HepG2 (cell line): Measurements from ENCODE around the gene AFF1. TPM values are rescaled to one million over a fixed set of nuclear protein-coding genes. Genes with fewer than 3 reads are reported as not detected.

Source experiments
- ATAD3A ChIP-seq: sonication (generic); formaldehyde crosslinking; IDR thresholded peaks from 2 replicates; pipeline ENCODE4 v1.4.0; 2020; ENCODE audit warnings: missing genetic modification reagents
- BCL6 ChIP-seq: IDR thresholded peaks from 2 replicates; pipeline ENCODE4 v1.6.1; 2016; ENCODE audit warnings: missing genetic modification reagents, missing compliant biosample characterization
- HCFC1 ChIP-seq: fragments of 150-350 bp; IDR thresholded peaks from 2 replicates; pipeline ENCODE4 v1.6.1; 2014; ENCODE audit warnings: low read depth, low read length
- IKZF4 ChIP-seq: sonication (generic); formaldehyde crosslinking; IDR thresholded peaks from 2 replicates; pipeline ENCODE4 v1.5.1; 2020; ENCODE audit warnings: borderline replicate concordance, mild to moderate bottlenecking, low read depth, missing genetic modification reagents; ENCODE audit errors: not compliant biosample characterization
- IRX3 ChIP-seq: sonication (generic); formaldehyde crosslinking; IDR thresholded peaks from 2 replicates; pipeline ENCODE4 v1.8.1; 2023; ENCODE audit warnings: mild to moderate bottlenecking, low read depth, missing genetic modification reagents, borderline replicate concordance
- MAFG ChIP-seq: sonication (generic); formaldehyde crosslinking; IDR thresholded peaks from 2 replicates; pipeline ENCODE4 v1.5.1; 2020; ENCODE audit warnings: mild to moderate bottlenecking, missing genetic modification reagents
- MIER2 ChIP-seq: IDR thresholded peaks from 2 replicates; pipeline ENCODE4 v1.6.1; 2016; ENCODE audit warnings: missing biosample characterization, missing genetic modification reagents
- TBX2 ChIP-seq: sonication (generic); formaldehyde crosslinking; IDR thresholded peaks from 2 replicates; pipeline ENCODE4 v1.5.0; 2020; ENCODE audit warnings: missing genetic modification reagents, mild to moderate bottlenecking, borderline replicate concordance
- TEAD3 ChIP-seq: optimal IDR thresholded peaks from 2 replicates; pipeline ENCODE3; 2016; ENCODE audit warnings: borderline replicate concordance
- TOE1 ChIP-seq: sonication (generic); formaldehyde crosslinking; IDR thresholded peaks from 2 replicates; pipeline ENCODE4 v1.4.0; 2020; ENCODE audit warnings: mild to moderate bottlenecking, missing genetic modification reagents
- ZNF260 ChIP-seq: sonication (generic); formaldehyde crosslinking; IDR thresholded peaks from 2 replicates; pipeline ENCODE4 v1.4.0; 2020; ENCODE audit warnings: missing genetic modification reagents, low read depth, mild to moderate bottlenecking, borderline replicate concordance
- ZNF570 ChIP-seq: sonication (generic); formaldehyde crosslinking; IDR thresholded peaks from 2 replicates; pipeline ENCODE4 v1.4.0; 2020; ENCODE audit warnings: mild to moderate bottlenecking, missing genetic modification reagents, borderline replicate concordance
- ZNF660 ChIP-seq: sonication (generic); formaldehyde crosslinking; IDR thresholded peaks from 2 replicates; pipeline ENCODE4 v1.5.1; 2020; ENCODE audit warnings: mild to moderate bottlenecking, low read depth, missing genetic modification reagents, borderline replicate concordance
- ZNF777 ChIP-seq: sonication (generic); formaldehyde crosslinking; IDR thresholded peaks from 2 replicates; pipeline ENCODE4 v1.4.0; 2020; ENCODE audit warnings: missing genetic modification reagents
- polyA plus RNA-seq, 8 experiments: library from polyadenylated mRNA; depleted of rRNA in 3 of 8; stranded (reverse) in 7 of 8; unstranded in 1 of 8; fragments of >200 nt; fragmentation: Illumina TruSeq in 4 of 8; extraction: Trizol in 4 of 8; gene quantifications; 2 replicates each; pipeline versions ENCODE4 v1.2.1 to v1.2.3, GENCODE V29; 2011 to 2016; ENCODE audit warnings: low read depth in 4 of 8, missing spikeins in 1 of 8, mixed read lengths in 1 of 8; ENCODE audit not compliant: insufficient read depth in 1 of 8
- total RNA-seq, 5 experiments: library from RNA; depleted of rRNA; stranded (reverse); fragments of >200 nt; fragmentation: Illumina TruSeq; extraction: Trizol; gene quantifications; 2 replicates each; pipeline ENCODE4 v1.2.3, GENCODE V29; 2016; ENCODE audit warnings: low read depth in 1 of 5
- TF ChIP-seq, protein P1 (sequence below): sonication (generic); formaldehyde crosslinking; IDR thresholded peaks from 2 replicates; pipeline ENCODE4 v1.4.0; 2020; ENCODE audit warnings: missing genetic modification reagents
- TF ChIP-seq, protein P2 (sequence below): sonication (generic); IDR thresholded peaks from 2 replicates; pipeline ENCODE4 v1.6.1; 2016; ENCODE audit warnings: low read depth, borderline replicate concordance
- TF ChIP-seq, protein P3 (sequence below): sonication (generic); formaldehyde crosslinking; IDR thresholded peaks from 2 replicates; pipeline ENCODE4 v1.5.1; 2020; ENCODE audit warnings: missing genetic modification reagents, mild to moderate bottlenecking, borderline replicate concordance
- TF ChIP-seq, protein P4 (sequence below): sonication (generic); formaldehyde crosslinking; IDR thresholded peaks from 2 replicates; pipeline ENCODE4 v1.4.0; 2020; ENCODE audit warnings: mild to moderate bottlenecking, missing genetic modification reagents

Gene AFF1
- total and polyA plus RNA-seq, 2 of the 13 experiments (the other 11 are each of a cell fraction or from before 2014, with no cell fraction given): 15.5 to 15.9 TPM

DNA sequence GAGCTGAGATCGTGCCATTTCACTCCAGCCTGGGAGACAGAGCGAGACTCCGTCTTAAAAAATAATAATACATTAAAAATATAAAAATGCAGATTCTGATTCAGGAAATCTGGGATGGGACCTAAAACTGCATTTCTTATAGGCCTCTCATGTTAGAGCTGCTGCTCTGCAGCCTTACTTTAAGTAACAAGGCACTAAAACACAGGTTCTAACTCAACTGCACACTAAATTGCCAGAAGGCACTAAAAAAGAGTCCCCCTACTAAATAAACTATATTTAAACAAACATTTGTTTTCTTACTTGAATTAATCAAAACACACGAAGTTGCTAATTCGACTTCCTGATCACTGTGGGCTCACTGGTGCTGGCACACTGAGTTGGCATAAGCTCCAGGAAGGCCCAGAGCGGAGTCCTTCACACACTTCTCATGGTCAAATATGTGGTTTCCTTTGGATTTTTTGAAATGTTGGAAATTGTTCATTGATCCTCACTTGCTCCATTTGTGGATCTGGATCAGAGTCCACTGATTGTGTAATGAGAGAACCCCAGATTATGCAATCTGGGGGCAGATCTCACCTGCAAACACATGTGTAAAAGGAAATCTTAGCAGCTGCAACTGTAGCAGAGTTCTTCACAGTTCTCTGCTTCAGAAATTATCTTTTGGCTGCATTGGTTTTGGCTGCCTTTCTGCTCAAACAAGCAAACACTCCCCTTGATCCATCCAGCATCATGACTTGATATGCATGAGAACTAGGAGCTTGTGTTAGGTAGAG lies 59.3 kb downstream of the AFF1 start (continued):
- TF ChIP-seq, protein P1, sequence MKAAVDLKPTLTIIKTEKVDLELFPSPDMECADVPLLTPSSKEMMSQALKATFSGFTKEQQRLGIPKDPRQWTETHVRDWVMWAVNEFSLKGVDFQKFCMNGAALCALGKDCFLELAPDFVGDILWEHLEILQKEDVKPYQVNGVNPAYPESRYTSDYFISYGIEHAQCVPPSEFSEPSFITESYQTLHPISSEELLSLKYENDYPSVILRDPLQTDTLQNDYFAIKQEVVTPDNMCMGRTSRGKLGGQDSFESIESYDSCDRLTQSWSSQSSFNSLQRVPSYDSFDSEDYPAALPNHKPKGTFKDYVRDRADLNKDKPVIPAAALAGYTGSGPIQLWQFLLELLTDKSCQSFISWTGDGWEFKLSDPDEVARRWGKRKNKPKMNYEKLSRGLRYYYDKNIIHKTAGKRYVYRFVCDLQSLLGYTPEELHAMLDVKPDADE (CRISPR knock-in tag): no peak
- TF ChIP-seq ZNF260 (CRISPR knock-in tag) (no peak), BCL6 (CRISPR knock-in tag) (peak; percentile 83), MIER2 (CRISPR knock-in tag) (peak; percentile 73; the same call in 1 of the 2 replicates), TOE1 (CRISPR knock-in tag) (0 out of 2 replicates have a peak, but pooled peaks have one; percentile 59), ATAD3A (CRISPR knock-in tag) (no peak), ZNF777 (CRISPR knock-in tag) (no peak), IRX3 (CRISPR knock-in tag) (no peak), TBX2 (CRISPR knock-in tag) (peak; percentile 80), ZNF570 (CRISPR knock-in tag) (no peak), ZNF660 (no peak), MAFG (no peak), HCFC1 (no peak), TEAD3 (CRISPR knock-in tag) (peak; percentile 64), IKZF4 (CRISPR knock-in tag) (no peak)
- TF ChIP-seq, protein P2, sequence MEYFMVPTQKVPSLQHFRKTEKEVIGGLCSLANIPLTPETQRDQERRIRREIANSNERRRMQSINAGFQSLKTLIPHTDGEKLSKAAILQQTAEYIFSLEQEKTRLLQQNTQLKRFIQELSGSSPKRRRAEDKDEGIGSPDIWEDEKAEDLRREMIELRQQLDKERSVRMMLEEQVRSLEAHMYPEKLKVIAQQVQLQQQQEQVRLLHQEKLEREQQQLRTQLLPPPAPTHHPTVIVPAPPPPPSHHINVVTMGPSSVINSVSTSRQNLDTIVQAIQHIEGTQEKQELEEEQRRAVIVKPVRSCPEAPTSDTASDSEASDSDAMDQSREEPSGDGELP: peak; percentile 66; the same call in 1 of the 2 replicates
- TF ChIP-seq, protein P3, sequence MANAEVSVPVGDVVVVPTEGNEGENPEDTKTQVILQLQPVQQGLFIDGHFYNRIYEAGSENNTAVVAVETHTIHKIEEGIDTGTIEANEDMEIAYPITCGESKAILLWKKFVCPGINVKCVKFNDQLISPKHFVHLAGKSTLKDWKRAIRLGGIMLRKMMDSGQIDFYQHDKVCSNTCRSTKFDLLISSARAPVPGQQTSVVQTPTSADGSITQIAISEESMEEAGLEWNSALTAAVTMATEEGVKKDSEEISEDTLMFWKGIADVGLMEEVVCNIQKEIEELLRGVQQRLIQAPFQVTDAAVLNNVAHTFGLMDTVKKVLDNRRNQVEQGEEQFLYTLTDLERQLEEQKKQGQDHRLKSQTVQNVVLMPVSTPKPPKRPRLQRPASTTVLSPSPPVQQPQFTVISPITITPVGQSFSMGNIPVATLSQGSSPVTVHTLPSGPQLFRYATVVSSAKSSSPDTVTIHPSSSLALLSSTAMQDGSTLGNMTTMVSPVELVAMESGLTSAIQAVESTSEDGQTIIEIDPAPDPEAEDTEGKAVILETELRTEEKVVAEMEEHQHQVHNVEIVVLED: peak; percentile 17; the same call in 1 of the 2 replicates
- TF ChIP-seq, protein P4, sequence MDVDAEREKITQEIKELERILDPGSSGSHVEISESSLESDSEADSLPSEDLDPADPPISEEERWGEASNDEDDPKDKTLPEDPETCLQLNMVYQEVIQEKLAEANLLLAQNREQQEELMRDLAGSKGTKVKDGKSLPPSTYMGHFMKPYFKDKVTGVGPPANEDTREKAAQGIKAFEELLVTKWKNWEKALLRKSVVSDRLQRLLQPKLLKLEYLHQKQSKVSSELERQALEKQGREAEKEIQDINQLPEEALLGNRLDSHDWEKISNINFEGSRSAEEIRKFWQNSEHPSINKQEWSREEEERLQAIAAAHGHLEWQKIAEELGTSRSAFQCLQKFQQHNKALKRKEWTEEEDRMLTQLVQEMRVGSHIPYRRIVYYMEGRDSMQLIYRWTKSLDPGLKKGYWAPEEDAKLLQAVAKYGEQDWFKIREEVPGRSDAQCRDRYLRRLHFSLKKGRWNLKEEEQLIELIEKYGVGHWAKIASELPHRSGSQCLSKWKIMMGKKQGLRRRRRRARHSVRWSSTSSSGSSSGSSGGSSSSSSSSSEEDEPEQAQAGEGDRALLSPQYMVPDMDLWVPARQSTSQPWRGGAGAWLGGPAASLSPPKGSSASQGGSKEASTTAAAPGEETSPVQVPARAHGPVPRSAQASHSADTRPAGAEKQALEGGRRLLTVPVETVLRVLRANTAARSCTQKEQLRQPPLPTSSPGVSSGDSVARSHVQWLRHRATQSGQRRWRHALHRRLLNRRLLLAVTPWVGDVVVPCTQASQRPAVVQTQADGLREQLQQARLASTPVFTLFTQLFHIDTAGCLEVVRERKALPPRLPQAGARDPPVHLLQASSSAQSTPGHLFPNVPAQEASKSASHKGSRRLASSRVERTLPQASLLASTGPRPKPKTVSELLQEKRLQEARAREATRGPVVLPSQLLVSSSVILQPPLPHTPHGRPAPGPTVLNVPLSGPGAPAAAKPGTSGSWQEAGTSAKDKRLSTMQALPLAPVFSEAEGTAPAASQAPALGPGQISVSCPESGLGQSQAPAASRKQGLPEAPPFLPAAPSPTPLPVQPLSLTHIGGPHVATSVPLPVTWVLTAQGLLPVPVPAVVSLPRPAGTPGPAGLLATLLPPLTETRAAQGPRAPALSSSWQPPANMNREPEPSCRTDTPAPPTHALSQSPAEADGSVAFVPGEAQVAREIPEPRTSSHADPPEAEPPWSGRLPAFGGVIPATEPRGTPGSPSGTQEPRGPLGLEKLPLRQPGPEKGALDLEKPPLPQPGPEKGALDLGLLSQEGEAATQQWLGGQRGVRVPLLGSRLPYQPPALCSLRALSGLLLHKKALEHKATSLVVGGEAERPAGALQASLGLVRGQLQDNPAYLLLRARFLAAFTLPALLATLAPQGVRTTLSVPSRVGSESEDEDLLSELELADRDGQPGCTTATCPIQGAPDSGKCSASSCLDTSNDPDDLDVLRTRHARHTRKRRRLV (CRISPR knock-in tag): peak; percentile 78; the same call in 1 of the 2 replicates
